GM18867 (cell line): ENCODE measurements around the gene VENTX.
A peak's percentile ranks its signal among the peaks of the same experiment; 100 is the strongest.
"Not testable (repeated sequence)": the region's sequence is repeated elsewhere in the genome, so short reads cannot be mapped to it uniquely, and the experiment has no call there.

ENCODE experiments used
- ATAC-seq: cut with Tn5 transposase; IDR thresholded peaks from one replicate; pipeline ENCODE4 v1.9.1; 2021; ENCODE audit warnings: mild to moderate bottlenecking, moderate library complexity; ENCODE audit not compliant: unreplicated experiment

Gene VENTX

GRCh38 chr10:133254421-133255120 lies 16.9 kb downstream of the VENTX start:
- ATAC-seq: no peak

DNA sequence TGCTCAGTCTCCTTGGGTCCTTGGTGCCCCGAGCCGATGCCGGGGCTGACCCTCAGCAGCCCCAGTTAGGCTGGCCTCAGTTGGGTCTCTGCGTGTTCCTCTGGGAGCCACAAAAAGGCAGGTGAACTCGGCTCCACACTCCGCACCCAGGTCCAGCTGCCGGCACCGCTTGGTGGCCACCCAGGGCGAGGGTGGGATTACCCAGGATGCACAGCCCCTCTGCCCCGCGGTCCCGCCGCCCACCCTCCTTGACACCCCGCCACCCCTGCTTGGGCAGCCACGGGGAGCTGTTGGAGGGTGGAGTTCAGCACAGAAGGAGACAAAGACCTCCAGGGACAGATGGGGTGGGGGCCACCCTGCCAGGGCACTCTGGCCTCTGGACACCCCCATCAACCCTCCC lies 17.7 kb downstream of the VENTX start:
- ATAC-seq: no peak

- ATAC-seq: no peak
Observed at GRCh38 chr10:133257489-133258065, 19.9 kb downstream of the VENTX start.

GRCh38 chr10:133258066-133258817 lies 20.6 kb downstream of the VENTX start:
- no peak for ATAC-seq

- no peak for ATAC-seq
Observed at GRCh38 chr10:133258818-133259601, 21.4 kb downstream of the VENTX start.

- no peak for ATAC-seq
Observed at GRCh38 chr10:133259602-133259989, 21.9 kb downstream of the VENTX start.

GRCh38 chr10:133260895-133261725 lies 23.5 kb downstream of the VENTX start:
- ATAC-seq: peak; percentile 58

DNA sequence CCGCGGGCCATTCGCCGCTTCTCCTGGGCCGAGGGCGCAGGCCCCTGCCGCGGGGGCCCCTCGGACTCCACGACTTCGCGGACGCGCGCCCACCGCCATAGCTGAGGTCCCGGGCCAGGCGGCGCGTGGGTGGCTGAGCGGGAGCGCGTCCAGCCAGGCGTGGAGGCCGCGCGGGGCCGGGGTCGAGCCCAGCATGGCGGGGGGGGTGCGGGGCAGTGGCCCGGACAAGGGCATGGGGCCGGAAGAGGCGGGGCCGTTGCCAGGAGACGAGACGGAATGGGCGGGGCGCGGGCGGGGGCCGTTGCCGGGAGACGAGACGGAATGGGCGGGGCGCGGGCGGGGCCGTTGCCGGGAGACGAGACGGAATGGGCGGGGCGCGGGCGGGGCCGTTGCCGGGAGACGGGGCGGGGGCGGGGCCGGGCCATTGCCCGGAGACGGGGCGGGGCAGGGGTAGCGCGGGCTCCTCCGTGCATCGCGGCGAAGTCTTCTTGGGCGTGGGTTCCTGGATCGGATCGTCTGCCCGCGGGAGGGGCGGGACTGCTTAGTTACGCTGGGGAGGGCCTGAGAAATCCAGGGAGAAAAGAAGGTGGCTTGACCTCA lies 24.2 kb downstream of the VENTX start:
- peak; percentile 75 for ATAC-seq

DNA sequence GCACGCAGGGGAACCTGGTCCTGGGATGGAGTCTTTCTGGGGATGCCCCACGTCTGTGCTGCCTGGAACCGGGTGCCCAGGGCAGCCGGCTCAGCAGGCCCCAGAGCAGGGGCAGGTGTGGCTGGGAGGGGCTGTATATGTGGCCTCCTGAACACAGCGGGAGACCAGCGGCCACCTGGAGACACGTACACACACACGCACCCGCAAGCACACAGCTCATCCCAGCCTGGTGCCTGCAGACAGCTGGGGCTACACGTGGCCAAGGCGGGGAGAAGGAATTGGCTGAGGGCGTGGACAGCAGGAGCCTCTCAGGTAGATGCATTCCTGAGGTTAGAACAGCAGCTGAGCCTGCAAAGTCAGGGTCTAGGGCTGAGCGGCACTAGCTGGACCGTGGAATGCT lies 25.0 kb downstream of the VENTX start:
- ATAC-seq: no peak

DNA sequence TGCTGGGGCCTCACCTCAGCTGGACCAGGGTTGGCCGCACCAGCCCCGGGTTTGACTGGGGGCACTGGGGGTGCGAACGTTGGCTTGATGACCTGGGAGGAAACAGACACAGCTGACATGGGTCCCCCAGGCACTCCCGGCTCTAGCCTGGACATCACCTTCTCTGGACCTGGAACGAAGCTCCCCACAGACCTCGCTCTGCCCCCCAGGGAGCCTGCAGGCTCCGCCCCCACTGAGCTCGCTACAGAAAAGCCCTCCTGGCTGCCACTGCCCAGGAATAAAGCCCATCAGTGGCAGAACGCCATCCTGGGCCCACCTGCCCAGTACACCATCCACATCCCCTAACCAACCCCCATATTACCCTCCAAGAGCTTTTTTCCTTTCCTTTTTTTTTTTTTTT lies 26.0 kb downstream of the VENTX start:
- no peak for ATAC-seq

DNA sequence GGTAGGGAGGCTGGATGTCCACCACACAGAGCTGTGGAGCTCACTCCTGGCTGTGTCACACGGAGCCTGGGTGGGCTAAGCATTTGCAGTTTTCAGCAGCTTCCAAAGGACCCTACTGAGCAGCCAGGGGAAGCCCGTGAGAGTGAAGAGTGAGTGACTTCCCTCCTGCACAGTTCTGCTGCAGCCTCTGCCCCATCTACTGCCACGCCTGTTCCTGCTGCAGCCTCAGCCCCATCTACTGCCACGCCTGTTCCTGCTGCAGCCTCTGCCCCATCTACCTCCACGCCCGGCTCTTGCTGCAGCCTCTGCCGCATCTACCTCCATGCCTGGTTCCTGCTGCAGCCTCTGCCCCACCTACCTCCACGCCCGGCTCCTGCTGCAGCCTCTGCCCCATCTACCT lies 26.8 kb downstream of the VENTX start:
- ATAC-seq: no peak

- ATAC-seq: not testable (repeated sequence)
Observed at GRCh38 chr10:133265052-133265451, 27.4 kb downstream of the VENTX start.

- ATAC-seq: no peak
Observed at GRCh38 chr10:133266056-133266795, 28.6 kb downstream of the VENTX start.

DNA sequence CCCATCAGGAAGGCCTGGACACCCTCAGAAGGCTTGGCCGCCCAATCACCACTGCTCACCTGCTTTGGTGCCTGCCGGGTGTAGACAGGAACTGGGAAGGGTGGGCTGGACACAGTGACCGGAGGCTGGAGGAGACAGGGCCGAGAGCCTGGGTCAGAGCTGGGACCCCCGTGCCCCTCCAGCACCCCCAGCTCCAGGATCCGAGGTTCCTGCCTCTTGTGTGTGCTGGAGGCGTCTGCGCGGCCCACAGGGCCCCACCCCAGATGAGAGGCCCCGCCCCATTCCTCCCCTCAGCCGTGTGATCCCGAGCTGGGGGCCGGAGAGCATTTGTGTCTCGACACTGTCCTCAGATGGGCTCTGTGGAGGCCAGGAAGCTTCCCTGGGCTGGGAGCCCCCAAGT lies 29.6 kb downstream of the VENTX start:
- ATAC-seq: no peak

- no peak for ATAC-seq
Observed at GRCh38 chr10:133267829-133268228, 30.2 kb downstream of the VENTX start.

DNA sequence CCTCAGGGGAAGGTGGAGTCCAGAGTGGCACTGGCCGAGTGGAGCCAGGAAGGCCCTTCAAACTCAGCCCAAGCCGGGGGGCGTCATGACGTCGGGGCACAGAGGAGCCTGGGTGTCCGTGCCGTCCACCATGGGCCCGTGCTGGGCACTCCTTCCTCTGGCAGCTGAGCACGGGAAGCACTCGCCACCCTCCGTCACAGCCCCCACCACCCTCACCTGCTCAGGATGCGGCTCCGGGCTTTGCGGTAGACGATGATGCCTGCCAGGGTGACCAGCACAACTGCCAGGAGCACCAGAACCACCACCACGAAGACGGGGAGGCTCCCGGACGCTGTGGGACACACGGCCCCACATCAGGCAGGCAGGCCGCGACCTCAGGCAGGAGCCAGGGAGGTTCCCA lies 30.9 kb downstream of the VENTX start:
- no peak for ATAC-seq

DNA sequence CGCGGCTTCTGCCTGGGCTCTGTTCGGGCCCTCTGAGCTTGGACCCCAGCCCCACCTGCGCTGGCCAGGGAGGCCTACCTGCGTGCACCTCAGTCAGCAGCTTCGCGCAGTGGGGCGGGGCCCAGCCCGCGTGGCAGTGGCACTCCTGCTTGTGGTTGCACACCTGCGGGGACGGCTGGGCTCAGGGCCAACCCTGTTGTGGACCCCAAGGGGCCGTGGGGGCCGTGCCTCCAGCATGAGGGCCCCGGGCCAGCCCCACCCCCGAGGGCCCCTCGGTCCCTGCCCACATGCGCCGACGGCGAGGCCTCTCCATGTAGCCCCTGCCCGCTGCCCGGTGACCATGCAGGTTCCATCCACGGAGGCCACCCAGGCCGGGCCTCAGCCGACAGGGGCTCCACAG lies 31.7 kb downstream of the VENTX start:
- no peak for ATAC-seq

- no peak for ATAC-seq
Observed at GRCh38 chr10:133270204-133270603, 32.5 kb downstream of the VENTX start.

DNA sequence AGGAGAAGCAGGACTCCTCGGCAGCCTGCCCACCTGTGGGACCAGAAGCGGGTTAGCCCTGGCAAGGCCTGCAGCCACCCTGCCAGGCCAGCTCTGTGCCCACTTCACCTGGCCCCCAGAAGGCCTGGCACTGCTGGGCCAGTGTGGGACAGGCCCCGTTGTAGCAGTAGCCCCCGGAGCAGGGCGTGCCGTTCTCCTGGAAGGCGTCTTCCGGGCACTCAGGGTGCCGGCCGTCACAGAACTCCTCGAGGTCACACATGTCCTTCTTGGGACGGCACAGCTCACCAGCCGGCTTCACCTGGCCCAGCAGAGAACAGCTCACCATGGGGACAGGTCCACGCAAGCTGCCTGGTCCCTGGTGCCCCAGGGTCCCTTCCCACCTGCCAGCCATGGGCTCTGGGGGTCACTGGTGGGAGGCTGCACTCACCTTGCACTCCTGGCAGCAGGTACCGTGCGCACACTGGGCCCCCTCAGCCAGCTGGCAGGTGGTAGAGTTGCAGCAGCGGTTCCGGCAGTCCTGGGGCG lies 33.2 kb downstream of the VENTX start:
- no peak for ATAC-seq
